GM19193 (cell line): ENCODE results near the gene ALOX5.

Experiments
- POLR2A ChIP-seq: IDR thresholded peaks from 4 replicates; pipeline ENCODE4 v1.6.1; 2011; ENCODE audit not compliant: insufficient read depth, insufficient read length; ENCODE audit errors: extremely low read depth

The ALOX5 gene

GRCh38 chr10:45444976-45445898, 71.2 kb downstream of the ALOX5 start:
- no peak for TF ChIP-seq POLR2A

- no peak for TF ChIP-seq POLR2A
Measured at GRCh38 chr10:45446858-45447257, 72.8 kb downstream of the ALOX5 start.

- no peak for TF ChIP-seq POLR2A
Measured at GRCh38 chr10:45447416-45447815, 73.4 kb downstream of the ALOX5 start.

GRCh38 chr10:45450866-45451265, 76.8 kb downstream of the ALOX5 start:
- TF ChIP-seq POLR2A, result no peak

- TF ChIP-seq POLR2A, result no peak
Measured at GRCh38 chr10:45451407-45451806, 77.4 kb downstream of the ALOX5 start.

GRCh38 chr10:45452268-45452667, 78.3 kb downstream of the ALOX5 start:
- no peak for TF ChIP-seq POLR2A

GRCh38 chr10:45452743-45453452, 78.9 kb downstream of the ALOX5 start:
- TF ChIP-seq POLR2A, result no peak

- no peak for TF ChIP-seq POLR2A
Measured at GRCh38 chr10:45453639-45454255, 79.7 kb downstream of the ALOX5 start.

- TF ChIP-seq POLR2A, result no peak
Measured at GRCh38 chr10:45454262-45454661, 80.2 kb downstream of the ALOX5 start.

- TF ChIP-seq POLR2A, result no peak
Measured at GRCh38 chr10:45454859-45455258, 80.8 kb downstream of the ALOX5 start.

- TF ChIP-seq POLR2A, result no peak
Measured at GRCh38 chr10:45456233-45456632, 82.2 kb downstream of the ALOX5 start.

- TF ChIP-seq POLR2A, result no peak
Measured at GRCh38 chr10:45456822-45457221, 82.8 kb downstream of the ALOX5 start.

GRCh38 chr10:45457487-45457886, 83.5 kb downstream of the ALOX5 start:
- no peak for TF ChIP-seq POLR2A

- TF ChIP-seq POLR2A, result no peak
Measured at GRCh38 chr10:45460235-45460878, 86.3 kb downstream of the ALOX5 start.

- peak; percentile 63 for TF ChIP-seq POLR2A
Measured at GRCh38 chr10:45461034-45461433, 87.0 kb downstream of the ALOX5 start.
